HG02973 (cell line): ENCODE measurements around the gene FNDC3B.
"Not testable (repeated sequence)": the region's sequence is repeated elsewhere in the genome, so short reads cannot be mapped to it uniquely, and the experiment has no call there.

Experiments used
- ATAC-seq: cut with Tn5 transposase; IDR thresholded peaks from one replicate; pipeline ENCODE4 v1.9.1; 2021; ENCODE audit warnings: moderate library complexity; ENCODE audit not compliant: unreplicated experiment

The FNDC3B gene

GRCh38 chr3:172228036-172228415, 188.6 kb downstream of the FNDC3B start:
- ATAC-seq = no peak

- no peak for ATAC-seq
These were observed 190.1 kb downstream of the FNDC3B start for GRCh38 chr3:172229462-172229861.

- ATAC-seq = no peak
These were observed 192.0 kb downstream of the FNDC3B start for GRCh38 chr3:172231318-172231901.

GRCh38 chr3:172232579-172233212, 193.3 kb downstream of the FNDC3B start:
- ATAC-seq = no peak

GRCh38 chr3:172233474-172234277, 194.3 kb downstream of the FNDC3B start:
- ATAC-seq = no peak

GRCh38 chr3:172235698-172236097, 196.3 kb downstream of the FNDC3B start:
- ATAC-seq = no peak

- no peak for ATAC-seq
These were observed 197.7 kb downstream of the FNDC3B start for GRCh38 chr3:172236771-172237742.

- no peak for ATAC-seq
These were observed 198.8 kb downstream of the FNDC3B start for GRCh38 chr3:172238188-172238587.

GRCh38 chr3:172239218-172239790, 199.9 kb downstream of the FNDC3B start:
- no peak for ATAC-seq

- no peak for ATAC-seq
These were observed 202.0 kb downstream of the FNDC3B start for GRCh38 chr3:172241405-172241804.

GRCh38 chr3:172242471-172242870, 203.1 kb downstream of the FNDC3B start:
- not testable (repeated sequence) for ATAC-seq

- not testable (repeated sequence) for ATAC-seq
These were observed 204.0 kb downstream of the FNDC3B start for GRCh38 chr3:172243376-172243775.

- ATAC-seq = no peak
These were observed 204.6 kb downstream of the FNDC3B start for GRCh38 chr3:172244011-172244410.

- no peak for ATAC-seq
These were observed 205.9 kb downstream of the FNDC3B start for GRCh38 chr3:172245241-172245640.

GRCh38 chr3:172246107-172246844, 206.9 kb downstream of the FNDC3B start:
- ATAC-seq = no peak

- no peak for ATAC-seq
These were observed 208.3 kb downstream of the FNDC3B start for GRCh38 chr3:172247525-172248274.

GRCh38 chr3:172249039-172249438, 209.7 kb downstream of the FNDC3B start:
- no peak for ATAC-seq

GRCh38 chr3:172251211-172251610, 211.8 kb downstream of the FNDC3B start:
- no peak for ATAC-seq

GRCh38 chr3:172253200-172253599, 213.8 kb downstream of the FNDC3B start:
- no peak for ATAC-seq
